ENCODE data around the gene TNFRSF13B. TPM values are rescaled to one million over a fixed set of nuclear protein-coding genes. Genes with fewer than 3 reads are reported as not detected.

The TNFRSF13B gene
- total RNA-seq, 4 donors from 2014 or later = not detected

GRCh38 chr17:16954521-16954920 is 17.4 kb downstream of the TNFRSF13B start:
- 59 to 64% methylated on average over 3 of the region's 3 CpGs for WGBS, 2 donors
- H3K36me3 ChIP-seq = no peaks in the 10 kb centered on the region
- H3K27ac ChIP-seq = no peak overlapping the region
- H3K9me3 ChIP-seq = no peaks in the 10 kb centered on the region
- H3K4me3 ChIP-seq (replicated peaks in 1 of 3) = no peak overlapping the region
- no peak for TF ChIP-seq POLR2A (IDR thresholded peaks at IDR 0.05)
- TF ChIP-seq CTCF (IDR thresholded peaks at IDR 0.05) = no peak
- intact Hi-C loops (cut with DNase I) = no loop called here
- no peak for DNase-seq
- no peaks in the 10 kb centered on the region for H3K27me3 ChIP-seq
- no peaks in the 10 kb centered on the region for H3K4me1 ChIP-seq

DNA sequence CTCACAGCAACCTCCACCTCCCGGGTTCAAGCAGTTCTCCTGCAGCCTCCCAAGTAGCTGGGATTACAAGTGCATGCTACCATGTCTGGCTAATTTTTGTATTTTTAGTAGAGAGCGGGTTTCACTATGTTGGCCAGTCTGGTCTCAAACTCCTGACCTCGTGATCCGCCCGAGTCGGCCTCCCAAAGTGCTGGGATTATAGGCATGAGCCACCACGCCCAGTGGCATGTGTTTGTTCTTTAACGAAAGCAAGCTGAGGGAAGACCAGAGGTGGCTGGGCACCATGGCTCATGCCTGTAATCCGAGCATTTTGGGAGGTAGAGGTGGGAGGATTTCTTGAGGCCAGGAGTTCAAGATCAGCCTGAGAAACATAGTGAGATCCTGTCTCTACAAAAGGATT is 18.1 kb downstream of the TNFRSF13B start:
- H3K36me3 ChIP-seq = no peaks in the 10 kb centered on the region
- no peaks in the 10 kb centered on the region for H3K4me1 ChIP-seq
- DNase-seq = no peak
- H3K4me3 ChIP-seq (replicated peaks in 1 of 3) = no peak overlapping the region
- WGBS, 2 donors = 88 to 90% methylated on average over 9 of the region's 9 CpGs
- TF ChIP-seq POLR2A (IDR thresholded peaks at IDR 0.05) (no peak), CTCF (IDR thresholded peaks at IDR 0.05) (no peak)
- intact Hi-C loops (cut with DNase I) = no loop called here
- no peaks in the 10 kb centered on the region for H3K27me3 ChIP-seq
- H3K27ac ChIP-seq = no peak overlapping the region
- H3K9me3 ChIP-seq = no peaks in the 10 kb centered on the region

DNA sequence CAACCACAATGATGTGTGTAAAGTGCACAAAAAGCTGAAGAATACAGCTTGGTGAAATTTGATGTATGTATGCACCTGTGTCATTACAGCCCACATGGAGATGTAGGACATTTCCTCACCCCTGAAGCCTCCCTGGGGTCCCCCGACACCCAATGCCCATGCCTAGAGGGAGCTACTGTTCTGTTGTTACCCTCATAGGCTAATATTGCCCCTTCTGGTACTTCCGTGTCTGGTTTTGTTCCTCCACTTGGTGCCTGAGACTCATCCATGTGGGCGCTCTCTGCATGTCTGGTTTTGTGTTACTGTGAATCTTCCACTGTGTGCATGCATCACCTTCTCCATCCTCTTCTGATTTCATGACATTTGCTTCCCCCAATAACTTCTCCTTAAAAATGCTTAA is 18.6 kb downstream of the TNFRSF13B start:
- H3K4me3 ChIP-seq (replicated peaks in 1 of 3) = no peak overlapping the region
- TF ChIP-seq POLR2A (IDR thresholded peaks at IDR 0.05) = no peak
- TF ChIP-seq CTCF (IDR thresholded peaks at IDR 0.05) = no peak
- H3K27me3 ChIP-seq = no peaks in the 10 kb centered on the region

DNA sequence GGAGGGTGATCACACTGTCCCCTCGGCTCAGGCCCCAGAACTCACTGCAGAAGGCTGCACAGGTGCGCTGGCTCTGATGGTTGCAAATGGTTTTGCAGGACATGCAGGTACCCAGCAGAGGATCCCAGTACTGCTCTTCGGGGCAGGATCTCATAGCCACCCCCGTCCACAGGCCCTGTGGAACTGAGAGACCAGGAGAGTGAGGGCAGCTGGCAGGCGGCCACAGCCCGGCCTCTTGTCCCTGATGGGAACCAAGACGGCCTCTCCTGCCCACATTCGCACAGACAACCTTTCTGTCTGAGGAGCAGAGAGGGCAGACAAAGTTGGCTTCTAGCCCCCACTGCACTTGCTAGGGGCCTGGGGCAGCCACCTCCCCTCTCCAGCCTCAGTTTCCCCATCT is 19.5 kb downstream of the TNFRSF13B start:
- Histone ChIP-seq H3K27me3 (no peaks in the 10 kb centered on the region), H3K27ac (no peak overlapping the region), H3K4me3 (replicated peaks in 1 of 3) (no peak overlapping the region), H3K9me3 (no peaks in the 10 kb centered on the region), H3K36me3 (no peaks in the 10 kb centered on the region), H3K4me1 (no peaks in the 10 kb centered on the region)
- intact Hi-C loops (cut with DNase I) = no loop called here
- DNase-seq = no peak
- no peak for TF ChIP-seq CTCF (IDR thresholded peaks at IDR 0.05)
- no peak for TF ChIP-seq POLR2A (IDR thresholded peaks at IDR 0.05)
- WGBS, 2 donors = 48 to 58% methylated on average over 3 to 4 of the region's 8 CpGs

More for the DNA sequence above, 18.6 kb downstream of the TNFRSF13B start:
- intact Hi-C loops (cut with DNase I) = no loop called here
- no peaks in the 10 kb centered on the region for H3K9me3 ChIP-seq
- H3K4me1 ChIP-seq = no peaks in the 10 kb centered on the region
- 86 to 91% methylated on average over 3 of the region's 3 CpGs for WGBS, 2 donors
- no peaks in the 10 kb centered on the region for H3K36me3 ChIP-seq
- DNase-seq = no peak
- no peak overlapping the region for H3K27ac ChIP-seq

GRCh38 chr17:16950488-16950887 is 21.4 kb downstream of the TNFRSF13B start:
- Histone ChIP-seq H3K4me1 (no peaks in the 10 kb centered on the region), H3K4me3 (replicated peaks in 1 of 3) (no peak overlapping the region), H3K27me3 (no peaks in the 10 kb centered on the region), H3K27ac (no peak overlapping the region), H3K36me3 (no peaks in the 10 kb centered on the region), H3K9me3 (no peaks in the 10 kb centered on the region)
- intact Hi-C loops (cut with DNase I) = no loop called here
- 73 to 80% methylated on average over 5 of the region's 5 CpGs for WGBS, 2 donors
- DNase-seq = no peak
- TF ChIP-seq CTCF (IDR thresholded peaks at IDR 0.05) (no peak), POLR2A (IDR thresholded peaks at IDR 0.05) (no peak)
